ENCODE results near the gene INTU.
"Not testable (repeated sequence)": the region's sequence is repeated elsewhere in the genome, so short reads cannot be mapped to it uniquely, and the experiment has no call there.

The INTU gene

DNA sequence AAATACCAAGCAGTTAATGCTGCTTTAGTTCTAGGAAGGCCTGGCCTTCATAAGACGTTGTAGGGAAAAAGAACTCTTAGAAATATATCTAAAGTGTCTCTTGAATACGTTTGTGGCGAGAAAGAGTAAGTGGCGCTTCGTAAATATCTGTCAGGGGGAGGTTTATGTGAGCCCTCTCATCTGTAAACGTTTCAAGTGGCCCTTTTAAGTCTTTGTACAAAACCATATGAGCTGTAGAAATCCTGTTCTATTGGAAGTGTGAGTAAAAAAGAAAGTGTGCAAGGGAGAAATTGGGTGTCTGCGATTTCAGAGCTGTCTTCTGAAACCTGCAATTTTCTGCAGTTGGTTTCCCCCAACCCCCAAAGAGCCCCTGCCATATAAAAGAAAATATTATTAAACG is 8.6 kb upstream of the INTU start:
- Mint-ChIP-seq H3K27me3 (peaks cover 42% of the 10 kb centered on the region), H3K27ac (no peak overlapping the region), H3K4me1 (peaks cover 3% of the 10 kb centered on the region), H3K4me3 (no peak overlapping the region), H3K36me3 (no peaks in the 10 kb centered on the region), H3K9me3 (no peaks in the 10 kb centered on the region)

DNA sequence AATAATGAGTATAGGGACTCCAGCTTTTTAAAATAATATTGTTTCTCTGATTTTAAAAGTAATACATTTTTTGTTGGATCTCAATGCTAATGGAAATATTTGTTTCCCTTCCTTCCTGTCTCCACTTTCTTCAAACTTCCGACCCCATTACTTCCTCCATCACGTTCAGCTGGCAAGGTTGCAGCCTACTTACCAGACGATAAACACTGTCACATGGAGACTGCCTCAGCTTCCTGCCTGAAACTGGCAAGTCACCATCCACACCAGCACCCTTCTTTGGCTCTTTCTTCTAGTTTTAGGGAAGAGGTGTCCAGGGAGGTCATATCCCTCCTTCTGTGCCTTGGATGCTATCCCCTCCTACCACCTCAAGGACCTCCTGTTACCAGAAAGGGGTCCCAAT is 3.4 kb upstream of the INTU start:
- peaks cover 43% of the 10 kb centered on the region for H3K27me3 Mint-ChIP-seq
- no peak overlapping the region for H3K4me3 Mint-ChIP-seq

GRCh38 chr4:127630152-127630551 is 2.6 kb upstream of the INTU start:
- Mint-ChIP-seq H3K27ac (no peak overlapping the region), H3K4me1 (peaks cover 13% of the 10 kb centered on the region), H3K4me3 (no peak overlapping the region), H3K36me3 (no peaks in the 10 kb centered on the region), H3K9me3 (no peaks in the 10 kb centered on the region), H3K27me3 (peaks cover 41% of the 10 kb centered on the region)

More for the DNA sequence above, 3.4 kb upstream of the INTU start:
- H3K9me3 Mint-ChIP-seq: no peaks in the 10 kb centered on the region
- H3K4me1 Mint-ChIP-seq: peaks cover 13% of the 10 kb centered on the region
- H3K36me3 Mint-ChIP-seq: no peaks in the 10 kb centered on the region
- H3K27ac Mint-ChIP-seq: no peak overlapping the region

- H3K36me3 Mint-ChIP-seq: no peaks in the 10 kb centered on the region
- H3K27ac Mint-ChIP-seq: no peak overlapping the region
- peaks cover 13% of the 10 kb centered on the region for H3K4me1 Mint-ChIP-seq
- H3K27me3 Mint-ChIP-seq: peaks cover 44% of the 10 kb centered on the region
- no peaks in the 10 kb centered on the region for H3K9me3 Mint-ChIP-seq
- no peak overlapping the region for H3K4me3 Mint-ChIP-seq
Measured at GRCh38 chr4:127631420-127631819, 1.3 kb upstream of the INTU start.

- Mint-ChIP-seq H3K4me3 (no peak overlapping the region), H3K27me3 (peaks cover 36% of the 10 kb centered on the region), H3K4me1 (peaks cover 13% of the 10 kb centered on the region), H3K27ac (no peak overlapping the region), H3K9me3 (no peaks in the 10 kb centered on the region), H3K36me3 (no peaks in the 10 kb centered on the region)
Measured at GRCh38 chr4:127634181-127634580, 1.4 kb downstream of the INTU start.

DNA sequence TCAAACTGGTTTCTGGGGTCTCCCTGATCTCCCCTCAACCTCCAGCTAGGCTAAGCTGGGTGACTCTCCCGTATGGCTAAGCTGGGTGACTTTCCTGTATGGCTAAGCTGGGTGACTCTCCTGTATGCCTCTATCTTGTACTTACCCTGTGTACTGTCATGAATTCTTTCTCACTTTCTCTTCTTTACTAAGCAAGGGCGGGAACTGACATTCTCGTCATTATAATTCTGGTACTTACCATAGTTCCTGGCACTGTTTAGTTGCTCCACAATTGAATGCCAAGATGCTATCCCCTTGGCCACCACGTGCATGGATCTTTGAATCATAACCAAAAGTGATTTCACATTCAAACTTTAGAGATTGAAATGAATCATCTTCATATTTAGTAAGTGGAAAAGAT is 8.8 kb downstream of the INTU start:
- peaks cover 8% of the 10 kb centered on the region for H3K27me3 Mint-ChIP-seq
- no peak overlapping the region for H3K4me3 Mint-ChIP-seq
- H3K36me3 Mint-ChIP-seq: no peaks in the 10 kb centered on the region
- no peaks in the 10 kb centered on the region for H3K4me1 Mint-ChIP-seq
- no peak overlapping the region for H3K27ac Mint-ChIP-seq
- no peaks in the 10 kb centered on the region for H3K9me3 Mint-ChIP-seq

DNA sequence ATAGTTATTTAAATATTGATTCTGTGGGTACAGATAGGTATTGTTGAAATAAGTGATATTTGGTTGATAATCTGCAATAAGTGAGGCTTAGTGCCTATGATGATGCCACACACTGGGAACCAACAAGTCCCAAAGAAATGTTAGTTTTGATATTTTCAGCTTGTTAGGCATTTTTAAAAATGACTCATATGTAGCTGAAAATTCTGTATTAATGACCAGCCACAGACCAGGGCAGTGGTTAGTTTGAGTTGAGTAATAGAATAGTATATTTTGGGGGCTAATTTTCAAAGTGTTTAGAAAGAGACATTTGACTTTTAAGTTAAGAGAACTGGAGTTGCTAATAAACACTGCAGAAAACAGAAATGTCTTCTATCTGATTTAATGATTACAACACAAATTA is 9.4 kb downstream of the INTU start:
- H3K27ac Mint-ChIP-seq: no peak overlapping the region
- no peaks in the 10 kb centered on the region for H3K4me1 Mint-ChIP-seq
- H3K36me3 Mint-ChIP-seq: no peaks in the 10 kb centered on the region
- no peak overlapping the region for H3K4me3 Mint-ChIP-seq
- no peaks in the 10 kb centered on the region for H3K9me3 Mint-ChIP-seq
- peaks cover 7% of the 10 kb centered on the region for H3K27me3 Mint-ChIP-seq

DNA sequence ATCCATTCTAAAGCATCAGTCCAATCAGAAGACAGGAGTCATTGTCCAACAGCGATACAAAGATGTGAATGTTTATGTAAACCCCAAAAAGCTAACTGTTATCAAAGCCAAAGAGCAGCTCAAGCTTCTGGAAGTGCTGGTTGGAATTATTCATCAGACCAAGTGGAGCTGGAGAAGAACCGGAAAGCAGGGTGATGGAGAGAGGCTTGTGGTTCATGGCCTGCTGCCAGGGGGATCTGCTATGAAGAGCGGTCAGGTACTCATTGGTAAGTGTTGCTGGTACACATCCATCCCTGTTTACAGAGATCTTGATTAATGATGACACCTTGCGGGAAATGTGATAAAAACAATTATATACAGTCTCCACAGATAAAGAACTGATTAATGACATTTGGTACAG is 11.0 kb downstream of the INTU start:
- Mint-ChIP-seq H3K27ac (no peak overlapping the region), H3K36me3 (no peaks in the 10 kb centered on the region), H3K4me1 (no peaks in the 10 kb centered on the region), H3K27me3 (peaks cover 7% of the 10 kb centered on the region), H3K4me3 (no peak overlapping the region), H3K9me3 (no peaks in the 10 kb centered on the region)

DNA sequence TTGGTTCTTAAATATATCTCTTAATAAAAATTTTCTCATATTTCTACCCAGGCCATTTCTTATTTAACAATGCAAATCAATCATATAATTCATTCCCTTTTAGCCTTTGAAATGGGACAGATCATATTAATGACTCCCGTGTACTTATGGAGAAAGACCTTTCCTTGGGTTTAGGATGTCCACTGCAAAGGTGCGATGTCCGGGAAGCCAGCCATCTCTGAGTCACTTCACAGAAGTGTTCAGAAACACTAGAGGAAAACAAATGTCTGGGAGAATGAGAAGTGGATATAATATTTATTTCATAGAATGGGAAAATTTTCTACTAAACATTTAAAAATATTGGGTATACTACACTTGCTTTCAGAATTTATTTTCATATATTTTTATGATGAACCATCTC is 15.3 kb downstream of the INTU start:
- Mint-ChIP-seq H3K4me3 (no peak overlapping the region), H3K27ac (no peak overlapping the region), H3K9me3 (no peaks in the 10 kb centered on the region), H3K27me3 (peaks cover 2% of the 10 kb centered on the region), H3K4me1 (no peaks in the 10 kb centered on the region), H3K36me3 (no peaks in the 10 kb centered on the region)

GRCh38 chr4:127655590-127655989 is 22.8 kb downstream of the INTU start:
- H3K36me3 Mint-ChIP-seq, H3K4me1 Mint-ChIP-seq, H3K4me3 Mint-ChIP-seq, H3K9me3 Mint-ChIP-seq, H3K27me3 Mint-ChIP-seq, H3K27ac Mint-ChIP-seq: not testable (repeated sequence)

DNA sequence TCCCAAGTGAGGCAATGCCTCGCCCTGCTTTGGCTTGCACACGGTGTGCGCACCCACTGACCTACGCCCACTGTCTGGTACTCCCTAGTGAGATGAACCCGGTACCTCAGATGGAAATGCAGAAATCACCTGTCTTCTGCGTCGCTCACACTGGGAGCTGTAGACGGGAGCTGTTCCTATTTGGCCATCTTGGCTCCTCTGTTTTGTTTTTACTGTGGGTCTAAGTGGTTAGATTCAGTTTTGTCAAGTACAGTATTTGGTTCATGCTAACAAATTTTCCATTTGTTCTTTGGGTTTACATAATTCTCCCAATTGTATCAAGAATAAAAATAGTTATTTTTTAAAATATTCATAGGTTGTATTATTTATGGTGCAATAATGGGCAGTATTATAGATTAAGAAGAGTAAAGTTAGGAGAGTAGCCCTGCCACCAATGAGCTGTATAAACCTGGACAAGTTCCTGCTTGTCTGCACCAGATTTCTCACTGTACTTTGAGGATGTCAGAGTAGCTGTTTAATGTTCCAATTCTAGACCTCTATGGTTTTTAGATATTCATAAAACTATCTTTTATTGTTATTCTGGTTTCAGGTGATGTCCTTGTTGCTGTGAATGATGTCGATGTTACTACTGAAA is 23.4 kb downstream of the INTU start:
- Mint-ChIP-seq H3K4me1 (no peaks in the 10 kb centered on the region), H3K4me3 (no peak overlapping the region), H3K27ac (no peak overlapping the region), H3K9me3 (no peaks in the 10 kb centered on the region), H3K27me3 (peaks cover 2% of the 10 kb centered on the region), H3K36me3 (no peaks in the 10 kb centered on the region)

DNA sequence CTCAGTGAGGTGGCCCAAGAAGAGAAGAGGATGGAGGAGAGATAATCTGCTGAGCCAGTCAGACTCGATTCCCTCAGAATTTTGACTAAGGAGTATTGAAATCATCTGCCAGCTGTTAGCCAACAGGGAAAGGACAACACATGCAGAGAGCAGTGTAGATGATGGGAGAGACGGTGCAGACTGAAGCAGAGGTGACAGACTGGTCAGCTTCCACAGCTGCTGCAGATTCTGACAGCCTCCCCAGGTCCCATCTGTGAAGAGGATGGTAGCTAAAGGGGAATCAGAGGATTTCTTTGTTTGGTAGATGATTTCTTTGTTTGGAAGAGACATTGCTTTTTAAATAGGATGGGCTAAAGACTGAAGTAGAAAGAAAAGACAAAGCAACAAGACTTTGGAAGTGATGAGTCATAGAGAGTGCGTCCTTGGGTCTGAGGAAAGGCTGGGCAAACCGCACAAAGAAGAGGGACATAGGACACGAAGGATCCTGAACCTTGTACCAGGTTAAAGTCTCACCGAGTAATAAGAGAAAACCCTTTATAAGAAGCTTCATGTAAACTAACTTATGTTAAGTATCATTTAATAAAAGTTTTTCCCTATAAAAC is 27.6 kb downstream of the INTU start:
- Mint-ChIP-seq H3K27ac (no peak overlapping the region), H3K4me1 (no peaks in the 10 kb centered on the region), H3K4me3 (no peak overlapping the region), H3K27me3 (peaks cover 2% of the 10 kb centered on the region), H3K9me3 (no peaks in the 10 kb centered on the region), H3K36me3 (no peaks in the 10 kb centered on the region)

DNA sequence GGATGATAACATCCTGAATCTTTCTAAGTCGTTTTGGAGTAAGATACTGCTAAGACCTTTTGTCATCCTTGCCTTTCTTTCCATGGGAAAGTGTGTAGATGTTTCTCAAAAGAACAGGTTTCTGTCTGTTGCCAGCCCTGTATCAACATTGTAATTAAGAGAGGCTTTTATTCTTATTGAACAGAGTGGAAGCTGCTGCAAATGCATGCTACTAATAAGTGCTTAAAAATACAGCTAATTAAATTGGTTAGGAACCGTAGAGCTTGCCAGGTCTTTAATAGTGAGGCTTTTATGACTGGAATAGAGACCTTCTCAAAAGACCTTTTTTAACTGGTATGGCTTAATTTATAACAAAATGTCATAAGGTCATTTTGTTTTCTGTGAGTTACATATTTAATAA is 34.4 kb downstream of the INTU start:
- no peaks in the 10 kb centered on the region for H3K36me3 Mint-ChIP-seq
- H3K27me3 Mint-ChIP-seq: peaks cover 6% of the 10 kb centered on the region
- H3K4me1 Mint-ChIP-seq: no peaks in the 10 kb centered on the region
- no peak overlapping the region for H3K27ac Mint-ChIP-seq
- H3K4me3 Mint-ChIP-seq: no peak overlapping the region
- H3K9me3 Mint-ChIP-seq: no peaks in the 10 kb centered on the region

DNA sequence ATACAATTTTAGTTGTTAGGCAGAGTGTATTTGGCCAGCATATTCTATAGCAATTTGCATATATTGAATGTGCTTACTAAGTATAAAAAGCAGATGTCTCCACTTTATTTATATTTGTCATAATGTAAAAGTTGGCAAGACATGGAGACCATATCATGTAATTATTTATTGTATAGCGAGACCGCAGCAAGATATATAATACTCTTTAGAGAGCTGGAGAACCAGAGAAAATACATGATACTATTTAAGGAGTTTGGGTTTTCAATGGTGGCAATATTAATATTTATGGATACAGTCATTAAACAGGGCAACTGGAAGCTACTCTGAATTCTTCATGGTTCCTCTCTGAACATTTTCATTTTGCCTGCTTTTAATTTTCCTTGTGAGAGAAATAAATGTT is 35.0 kb downstream of the INTU start:
- no peaks in the 10 kb centered on the region for H3K36me3 Mint-ChIP-seq
- no peaks in the 10 kb centered on the region for H3K4me1 Mint-ChIP-seq
- H3K4me3 Mint-ChIP-seq: no peak overlapping the region
- no peak overlapping the region for H3K27ac Mint-ChIP-seq
- H3K27me3 Mint-ChIP-seq: peaks cover 6% of the 10 kb centered on the region
- no peaks in the 10 kb centered on the region for H3K9me3 Mint-ChIP-seq

DNA sequence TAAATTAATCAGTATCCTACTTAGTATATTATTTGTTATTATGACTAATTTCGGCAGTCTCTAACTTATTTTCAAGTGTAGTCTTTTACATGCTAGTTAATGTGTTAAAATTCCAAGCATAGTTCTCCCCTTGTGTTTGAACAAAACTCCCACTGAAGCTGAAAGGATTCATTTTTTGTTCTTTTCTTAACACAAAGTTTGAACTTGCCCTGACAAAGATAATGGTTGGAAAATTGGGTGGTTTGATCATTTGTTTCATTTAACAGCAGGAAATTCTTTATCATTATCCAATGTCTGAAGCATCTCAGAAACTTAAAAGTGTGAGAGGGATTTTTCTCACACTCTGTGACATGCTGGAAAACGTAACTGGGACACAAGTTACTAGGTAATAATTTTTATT is 36.0 kb downstream of the INTU start:
- H3K36me3 Mint-ChIP-seq: no peaks in the 10 kb centered on the region
- H3K4me3 Mint-ChIP-seq: no peak overlapping the region
- peaks cover 6% of the 10 kb centered on the region for H3K27me3 Mint-ChIP-seq
- no peaks in the 10 kb centered on the region for H3K9me3 Mint-ChIP-seq
- H3K4me1 Mint-ChIP-seq: no peaks in the 10 kb centered on the region
- no peak overlapping the region for H3K27ac Mint-ChIP-seq

GRCh38 chr4:127669691-127670090 is 36.9 kb downstream of the INTU start:
- H3K36me3 Mint-ChIP-seq: no peaks in the 10 kb centered on the region
- no peak overlapping the region for H3K4me3 Mint-ChIP-seq

GRCh38 chr4:127672111-127672510 is 39.4 kb downstream of the INTU start:
- Mint-ChIP-seq H3K27me3 (peaks cover 4% of the 10 kb centered on the region), H3K4me3 (no peak overlapping the region), H3K27ac (no peak overlapping the region), H3K9me3 (no peaks in the 10 kb centered on the region), H3K36me3 (no peaks in the 10 kb centered on the region), H3K4me1 (no peaks in the 10 kb centered on the region)

More at GRCh38 chr4:127669691-127670090, 36.9 kb downstream of the INTU start:
- H3K27me3 Mint-ChIP-seq: peaks cover 6% of the 10 kb centered on the region
- H3K4me1 Mint-ChIP-seq: no peaks in the 10 kb centered on the region
- no peaks in the 10 kb centered on the region for H3K9me3 Mint-ChIP-seq
- H3K27ac Mint-ChIP-seq: no peak overlapping the region

Measured in activated naive CD4-positive, alpha-beta T cell treated with anti-CD3 and anti-CD28 coated beads, Interleukin-2, amount 50 U/mL, for 24 hours (primary cell).